ENCODE measurements around the gene MZB1. TPM values are rescaled to one million over a fixed set of nuclear protein-coding genes. Genes with fewer than 3 reads are reported as not detected.
"Not testable (repeated sequence)": the region's sequence is repeated elsewhere in the genome, so short reads cannot be mapped to it uniquely, and the experiment has no call there.

MZB1 gene
- total RNA-seq, 1 donor from 2014 or later, result not detected

DNA sequence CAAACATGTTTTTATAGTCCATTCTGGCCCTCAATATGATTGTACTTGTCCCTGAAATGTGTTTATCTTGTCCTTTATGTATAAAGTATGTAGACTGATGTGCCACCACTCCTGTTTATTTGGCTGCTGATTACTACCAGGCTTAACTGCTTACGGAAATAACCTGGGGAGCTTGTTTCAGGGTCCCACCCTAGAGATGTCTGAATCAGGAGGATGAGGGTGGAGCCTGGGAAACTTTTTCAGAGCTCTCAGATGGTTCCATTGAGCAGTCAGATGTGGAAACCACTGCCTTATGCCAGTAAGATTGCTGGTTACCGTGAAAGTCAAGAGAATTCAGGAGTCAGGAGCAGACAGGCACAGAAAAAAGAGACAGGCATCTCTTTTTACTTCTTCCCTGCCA is 25.8 kb downstream of the MZB1 start:
- H3K9me3 Mint-ChIP-seq (ENCODE audit: unreplicated experiment), result no peaks in the 10 kb centered on the region
- no peak overlapping the region for H3K4me3 Mint-ChIP-seq (ENCODE audit: unreplicated experiment)
- H3K4me1 Mint-ChIP-seq (ENCODE audit: low read depth, unreplicated experiment), result no peaks in the 10 kb centered on the region
- H3K27ac Mint-ChIP-seq (ENCODE audit: unreplicated experiment), result no peak overlapping the region
- DNase-seq, result no peak
- H3K27me3 Mint-ChIP-seq (ENCODE audit: unreplicated experiment), result no peaks in the 10 kb centered on the region
- TF ChIP-seq, protein P1, sequence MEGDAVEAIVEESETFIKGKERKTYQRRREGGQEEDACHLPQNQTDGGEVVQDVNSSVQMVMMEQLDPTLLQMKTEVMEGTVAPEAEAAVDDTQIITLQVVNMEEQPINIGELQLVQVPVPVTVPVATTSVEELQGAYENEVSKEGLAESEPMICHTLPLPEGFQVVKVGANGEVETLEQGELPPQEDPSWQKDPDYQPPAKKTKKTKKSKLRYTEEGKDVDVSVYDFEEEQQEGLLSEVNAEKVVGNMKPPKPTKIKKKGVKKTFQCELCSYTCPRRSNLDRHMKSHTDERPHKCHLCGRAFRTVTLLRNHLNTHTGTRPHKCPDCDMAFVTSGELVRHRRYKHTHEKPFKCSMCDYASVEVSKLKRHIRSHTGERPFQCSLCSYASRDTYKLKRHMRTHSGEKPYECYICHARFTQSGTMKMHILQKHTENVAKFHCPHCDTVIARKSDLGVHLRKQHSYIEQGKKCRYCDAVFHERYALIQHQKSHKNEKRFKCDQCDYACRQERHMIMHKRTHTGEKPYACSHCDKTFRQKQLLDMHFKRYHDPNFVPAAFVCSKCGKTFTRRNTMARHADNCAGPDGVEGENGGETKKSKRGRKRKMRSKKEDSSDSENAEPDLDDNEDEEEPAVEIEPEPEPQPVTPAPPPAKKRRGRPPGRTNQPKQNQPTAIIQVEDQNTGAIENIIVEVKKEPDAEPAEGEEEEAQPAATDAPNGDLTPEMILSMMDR (IDR thresholded peaks at IDR 0.05; ENCODE audit: partially characterized antibody, unreplicated experiment), result no peak
- no peaks in the 10 kb centered on the region for H3K36me3 Mint-ChIP-seq (ENCODE audit: unreplicated experiment)

DNA sequence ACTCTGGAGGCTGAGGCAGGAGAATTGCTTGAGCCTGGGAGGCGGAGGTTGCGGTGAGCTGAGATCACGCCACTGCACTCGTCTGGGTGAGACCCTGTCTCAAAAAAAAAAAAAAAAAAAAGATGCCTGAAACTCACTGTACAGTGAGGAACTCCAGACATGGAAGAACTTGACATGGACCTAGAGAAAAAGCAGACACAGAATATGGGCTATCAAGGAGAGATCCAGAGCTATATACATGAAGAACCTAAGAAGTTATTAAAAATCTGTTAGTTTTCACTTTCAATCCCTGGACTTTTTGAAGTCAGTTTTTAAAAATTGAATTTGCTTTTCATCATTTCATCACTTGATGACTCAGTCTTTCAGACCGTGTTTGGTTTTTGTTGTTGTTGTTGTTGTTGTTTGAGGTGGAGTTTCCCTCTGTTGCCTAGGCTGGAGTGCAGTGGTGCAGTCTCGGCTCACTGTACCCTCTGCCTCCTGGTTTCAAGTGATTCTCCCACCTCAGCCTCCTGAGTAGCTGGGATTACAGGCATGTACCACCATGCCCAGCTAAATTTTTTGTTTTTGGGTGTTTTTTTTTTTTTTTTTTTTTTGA is 27.8 kb downstream of the MZB1 start:
- no peaks in the 10 kb centered on the region for H3K36me3 Mint-ChIP-seq (ENCODE audit: unreplicated experiment)
- H3K27ac Mint-ChIP-seq (ENCODE audit: unreplicated experiment), result no peak overlapping the region
- H3K27me3 Mint-ChIP-seq (ENCODE audit: unreplicated experiment), result no peaks in the 10 kb centered on the region
- no peaks in the 10 kb centered on the region for H3K9me3 Mint-ChIP-seq (ENCODE audit: unreplicated experiment)
- no peak overlapping the region for H3K4me3 Mint-ChIP-seq (ENCODE audit: unreplicated experiment)
- no peak for DNase-seq
- TF ChIP-seq, protein P1 (IDR thresholded peaks at IDR 0.05; ENCODE audit: partially characterized antibody, unreplicated experiment), result no peak
- peaks cover 2% of the 10 kb centered on the region for H3K4me1 Mint-ChIP-seq (ENCODE audit: low read depth, unreplicated experiment)

DNA sequence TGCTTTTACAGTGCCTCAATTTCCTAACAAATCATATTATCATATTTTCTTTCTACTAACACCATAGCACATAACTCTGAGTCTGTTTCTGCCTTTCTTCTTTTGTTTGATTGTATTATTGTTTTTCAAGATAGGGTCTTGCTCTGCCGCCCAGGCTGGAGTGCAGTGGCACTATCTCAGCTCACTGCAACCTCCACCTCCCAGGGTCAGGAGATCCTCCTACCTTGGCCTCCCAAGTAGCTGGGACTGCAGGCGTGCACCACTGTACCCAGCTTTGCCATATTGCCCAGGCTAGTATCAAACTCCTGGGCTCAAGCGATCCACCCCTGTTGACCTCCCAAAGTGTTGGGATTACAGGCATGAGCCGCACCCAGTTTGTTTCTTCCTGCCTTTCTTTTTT is 29.3 kb downstream of the MZB1 start:
- H3K36me3 Mint-ChIP-seq (ENCODE audit: unreplicated experiment), result no peaks in the 10 kb centered on the region
- no peaks in the 10 kb centered on the region for H3K9me3 Mint-ChIP-seq (ENCODE audit: unreplicated experiment)
- H3K4me1 Mint-ChIP-seq (ENCODE audit: low read depth, unreplicated experiment), result peaks cover 2% of the 10 kb centered on the region
- H3K4me3 Mint-ChIP-seq (ENCODE audit: unreplicated experiment), result no peak overlapping the region
- no peak for DNase-seq
- TF ChIP-seq, protein P1 (IDR thresholded peaks at IDR 0.05; ENCODE audit: partially characterized antibody, unreplicated experiment), result no peak
- H3K27ac Mint-ChIP-seq (ENCODE audit: unreplicated experiment), result no peak overlapping the region
- no peaks in the 10 kb centered on the region for H3K27me3 Mint-ChIP-seq (ENCODE audit: unreplicated experiment)

DNA sequence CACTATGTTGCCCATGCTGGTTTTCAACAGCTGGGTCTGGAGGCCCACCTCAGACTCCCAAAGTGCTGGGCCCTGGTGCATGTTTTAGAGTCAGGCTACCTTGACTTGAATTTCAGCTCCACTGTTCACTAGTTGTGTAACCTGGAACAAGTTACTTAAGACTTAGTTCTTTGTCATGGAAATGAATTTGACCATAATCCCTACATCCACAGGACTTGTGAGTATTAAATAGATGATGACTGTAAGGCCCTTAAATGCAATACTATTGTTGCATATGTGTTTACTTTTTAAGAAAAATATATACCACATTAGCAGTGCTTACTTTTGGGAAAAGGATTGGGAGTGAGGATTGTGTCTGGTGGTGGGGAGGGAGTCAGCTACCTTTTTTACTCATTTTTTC is 31.6 kb downstream of the MZB1 start:
- Mint-ChIP-seq H3K9me3 (ENCODE audit: unreplicated experiment) (no peaks in the 10 kb centered on the region), H3K4me3 (ENCODE audit: unreplicated experiment) (no peak overlapping the region), H3K27me3 (ENCODE audit: unreplicated experiment) (no peaks in the 10 kb centered on the region), H3K36me3 (ENCODE audit: unreplicated experiment) (peaks cover 6% of the 10 kb centered on the region), H3K27ac (ENCODE audit: unreplicated experiment) (no peak overlapping the region), H3K4me1 (ENCODE audit: low read depth, unreplicated experiment) (peaks cover 4% of the 10 kb centered on the region)
- DNase-seq, result no peak
- TF ChIP-seq, protein P1 (IDR thresholded peaks at IDR 0.05; ENCODE audit: partially characterized antibody, unreplicated experiment), result no peak

DNA sequence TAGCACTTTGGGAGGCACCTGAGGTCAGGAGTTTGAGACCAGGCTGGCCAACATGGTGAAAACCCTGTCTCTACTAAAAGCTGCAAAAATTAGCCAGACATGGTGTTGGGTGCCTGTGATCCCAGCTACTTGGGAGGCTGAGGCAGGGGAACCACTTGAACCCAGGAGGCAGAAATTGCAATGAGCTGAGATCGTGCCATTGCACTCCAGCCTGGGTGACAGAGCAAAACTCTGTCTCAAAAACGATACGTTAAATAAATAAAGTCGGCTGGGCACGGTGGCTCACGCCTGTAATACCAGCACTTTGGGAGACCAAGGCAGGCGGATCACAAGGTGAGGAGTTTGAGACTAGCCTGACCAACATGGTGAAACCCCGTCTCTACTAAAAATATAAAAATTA is 33.8 kb downstream of the MZB1 start:
- H3K36me3 Mint-ChIP-seq (ENCODE audit: unreplicated experiment); H3K4me1 Mint-ChIP-seq (ENCODE audit: low read depth, unreplicated experiment); H3K9me3 Mint-ChIP-seq (ENCODE audit: unreplicated experiment); H3K27me3 Mint-ChIP-seq (ENCODE audit: unreplicated experiment); H3K4me3 Mint-ChIP-seq (ENCODE audit: unreplicated experiment); H3K27ac Mint-ChIP-seq (ENCODE audit: unreplicated experiment); DNase-seq: not testable (repeated sequence)

Measured in glutamatergic neuron (in vitro differentiated cells).